ENCODE results near the gene KIAA0232. TPM values are rescaled to one million over a fixed set of nuclear protein-coding genes. Genes with fewer than 3 reads are reported as not detected.

Gene KIAA0232
- total and polyA plus RNA-seq, 7 donors: 8.7 to 79.8 (median 53.3) TPM

DNA sequence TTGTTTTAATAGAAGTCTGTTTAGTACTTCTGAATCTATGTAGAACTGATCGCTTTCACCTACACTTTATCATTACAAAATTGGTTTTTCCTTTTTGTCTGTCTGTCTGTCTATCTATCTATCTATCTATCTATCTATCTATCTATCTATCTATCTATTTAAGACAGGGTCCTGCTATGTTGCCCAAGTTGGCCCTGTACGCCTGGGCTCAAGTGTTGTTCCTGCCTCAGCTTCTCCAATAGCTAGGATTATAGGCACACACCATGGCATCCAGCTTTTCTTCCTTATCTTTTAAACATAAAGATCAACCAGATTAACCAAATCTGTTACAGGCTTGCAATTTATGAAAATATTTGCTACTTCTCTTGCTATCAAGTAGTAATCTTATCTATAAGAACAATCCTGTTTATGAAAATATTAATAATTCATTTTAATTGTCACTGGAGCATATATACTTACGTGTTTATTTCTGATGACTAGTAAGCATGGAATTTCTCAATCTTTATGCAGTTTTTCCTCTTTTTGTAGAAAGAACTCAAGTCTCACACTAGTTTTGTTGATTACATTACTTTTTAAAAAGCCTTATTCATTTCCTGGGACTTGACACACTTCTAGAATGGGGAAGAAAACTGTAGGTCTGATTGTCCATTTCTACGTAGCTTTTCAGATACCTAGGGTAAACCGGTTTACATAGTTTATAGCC lies 24.5 kb downstream of the KIAA0232 start:
- DNase-seq (no peak), ATAC-seq (no peak)
- WGBS, 3 donors: 60 to 75% (median 66%) methylated on average over 5 of the region's 5 CpGs
- H3K27ac ChIP-seq: peak overlapping the region; percentile 82
- no peaks in the 10 kb centered on the region for H3K36me3 ChIP-seq (ENCODE audit: insufficient read depth in 1 of 2, low read depth in 1 of 2)
- H3K4me1 ChIP-seq: peaks cover 86% of the 10 kb centered on the region
- TF ChIP-seq, protein P1, sequence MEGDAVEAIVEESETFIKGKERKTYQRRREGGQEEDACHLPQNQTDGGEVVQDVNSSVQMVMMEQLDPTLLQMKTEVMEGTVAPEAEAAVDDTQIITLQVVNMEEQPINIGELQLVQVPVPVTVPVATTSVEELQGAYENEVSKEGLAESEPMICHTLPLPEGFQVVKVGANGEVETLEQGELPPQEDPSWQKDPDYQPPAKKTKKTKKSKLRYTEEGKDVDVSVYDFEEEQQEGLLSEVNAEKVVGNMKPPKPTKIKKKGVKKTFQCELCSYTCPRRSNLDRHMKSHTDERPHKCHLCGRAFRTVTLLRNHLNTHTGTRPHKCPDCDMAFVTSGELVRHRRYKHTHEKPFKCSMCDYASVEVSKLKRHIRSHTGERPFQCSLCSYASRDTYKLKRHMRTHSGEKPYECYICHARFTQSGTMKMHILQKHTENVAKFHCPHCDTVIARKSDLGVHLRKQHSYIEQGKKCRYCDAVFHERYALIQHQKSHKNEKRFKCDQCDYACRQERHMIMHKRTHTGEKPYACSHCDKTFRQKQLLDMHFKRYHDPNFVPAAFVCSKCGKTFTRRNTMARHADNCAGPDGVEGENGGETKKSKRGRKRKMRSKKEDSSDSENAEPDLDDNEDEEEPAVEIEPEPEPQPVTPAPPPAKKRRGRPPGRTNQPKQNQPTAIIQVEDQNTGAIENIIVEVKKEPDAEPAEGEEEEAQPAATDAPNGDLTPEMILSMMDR (IDR thresholded peaks at IDR 0.05): no peak
- intact Hi-C loops (cut with DNase I): no loop called here
- no peaks in the 10 kb centered on the region for H3K27me3 ChIP-seq (ENCODE audit: insufficient read depth in 3 of 3, low read length in 2 of 3)
- peak overlapping the region; percentile 17 for H3K4me3 ChIP-seq
- no peaks in the 10 kb centered on the region for H3K9me3 ChIP-seq

DNA sequence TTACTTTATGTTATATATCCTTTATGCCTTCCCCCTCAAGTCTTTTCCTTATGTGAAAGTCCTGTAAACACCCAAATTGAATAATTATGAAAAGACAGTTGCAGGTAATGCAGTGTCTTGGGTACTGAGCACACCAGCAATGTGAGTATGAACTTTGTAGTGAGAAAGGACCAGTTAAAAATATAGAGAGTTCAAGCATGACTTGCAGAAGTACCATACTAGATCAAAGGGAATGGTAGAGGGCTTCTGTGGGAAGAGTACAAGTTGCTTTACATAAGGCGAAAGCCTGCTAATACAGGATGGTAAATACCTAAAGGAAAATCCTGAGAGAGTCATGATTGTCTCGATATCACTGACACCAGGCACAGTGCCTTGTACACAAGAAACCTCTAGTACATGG lies 25.7 kb downstream of the KIAA0232 start:
- Histone ChIP-seq H3K9me3 (no peaks in the 10 kb centered on the region), H3K36me3 (ENCODE audit: insufficient read depth in 1 of 2, low read depth in 1 of 2) (no peaks in the 10 kb centered on the region), H3K27me3 (ENCODE audit: insufficient read depth in 3 of 3, low read length in 2 of 3) (no peaks in the 10 kb centered on the region), H3K27ac (peak overlapping the region; percentile 82), H3K4me1 (peaks cover 85% of the 10 kb centered on the region), H3K4me3 (no peak overlapping the region)
- TF ChIP-seq, protein P1 (IDR thresholded peaks at IDR 0.05): no peak
- WGBS, 3 donors: 66 to 88% (median 71%) methylated on average over 2 of the region's 2 CpGs
- intact Hi-C loops (cut with DNase I): no loop called here
- peak in 2 of 4 donors; percentile 22 to 24 for ATAC-seq
- no peak for DNase-seq

DNA sequence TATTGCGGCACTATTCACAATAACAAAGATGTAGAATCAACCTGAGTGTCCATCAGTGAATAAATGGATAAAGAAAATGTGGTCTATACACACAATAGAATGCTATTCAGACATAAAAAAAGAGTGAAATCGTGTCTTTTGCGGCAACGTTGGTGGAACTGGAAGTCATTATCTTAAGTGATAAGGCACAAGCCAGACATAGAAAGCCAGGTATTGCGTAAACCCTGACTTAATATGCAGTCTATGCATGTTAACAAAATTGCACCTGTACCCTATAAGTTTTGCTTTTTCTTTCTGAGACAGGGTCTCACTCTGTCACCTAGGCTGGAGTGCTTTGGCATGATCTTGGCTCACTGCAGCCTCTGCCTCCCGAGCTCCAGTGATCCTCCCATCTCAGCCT lies 28.6 kb downstream of the KIAA0232 start:
- DNase-seq: no peak
- peaks cover 73% of the 10 kb centered on the region for H3K4me1 ChIP-seq
- no peaks in the 10 kb centered on the region for H3K27me3 ChIP-seq (ENCODE audit: insufficient read depth in 3 of 3, low read length in 2 of 3)
- intact Hi-C loops (cut with DNase I): no loop called here
- no peaks in the 10 kb centered on the region for H3K36me3 ChIP-seq (ENCODE audit: insufficient read depth in 1 of 2, low read depth in 1 of 2)
- H3K4me3 ChIP-seq: no peak overlapping the region
- no peaks in the 10 kb centered on the region for H3K9me3 ChIP-seq
- H3K27ac ChIP-seq: no peak overlapping the region
- TF ChIP-seq, protein P1 (IDR thresholded peaks at IDR 0.05): no peak
- ATAC-seq: no peak
- WGBS, 3 donors: 92 to 96% (median 94%) methylated on average over 6 of the region's 6 CpGs

DNA sequence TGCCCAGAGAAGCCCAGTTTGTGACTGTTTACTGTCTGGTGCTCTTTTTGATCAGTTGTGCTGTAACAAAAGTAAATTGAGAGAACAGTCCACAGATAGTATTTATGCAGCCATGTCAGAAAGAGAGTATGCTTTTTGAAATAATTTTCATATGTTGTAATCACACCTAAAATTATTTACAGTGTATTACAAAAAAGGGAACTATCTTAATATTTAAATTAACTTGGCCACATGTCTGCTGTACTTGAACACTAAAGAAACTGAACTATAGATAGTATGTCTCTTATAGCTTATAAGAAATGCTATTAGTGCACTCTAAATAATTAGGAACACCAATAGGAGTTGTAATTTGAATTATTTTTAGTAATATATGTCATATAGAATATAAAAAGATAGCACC lies 30.2 kb downstream of the KIAA0232 start:
- peaks cover 58% of the 10 kb centered on the region for H3K4me1 ChIP-seq
- H3K9me3 ChIP-seq: no peaks in the 10 kb centered on the region
- H3K36me3 ChIP-seq (ENCODE audit: insufficient read depth in 1 of 2, low read depth in 1 of 2): no peaks in the 10 kb centered on the region
- DNase-seq (no peak), ATAC-seq (no peak)
- H3K4me3 ChIP-seq: no peak overlapping the region
- TF ChIP-seq, protein P1 (IDR thresholded peaks at IDR 0.05): no peak
- intact Hi-C loops (cut with DNase I): no loop called here
- no peaks in the 10 kb centered on the region for H3K27me3 ChIP-seq (ENCODE audit: insufficient read depth in 3 of 3, low read length in 2 of 3)
- H3K27ac ChIP-seq: peak overlapping the region; percentile 2

DNA sequence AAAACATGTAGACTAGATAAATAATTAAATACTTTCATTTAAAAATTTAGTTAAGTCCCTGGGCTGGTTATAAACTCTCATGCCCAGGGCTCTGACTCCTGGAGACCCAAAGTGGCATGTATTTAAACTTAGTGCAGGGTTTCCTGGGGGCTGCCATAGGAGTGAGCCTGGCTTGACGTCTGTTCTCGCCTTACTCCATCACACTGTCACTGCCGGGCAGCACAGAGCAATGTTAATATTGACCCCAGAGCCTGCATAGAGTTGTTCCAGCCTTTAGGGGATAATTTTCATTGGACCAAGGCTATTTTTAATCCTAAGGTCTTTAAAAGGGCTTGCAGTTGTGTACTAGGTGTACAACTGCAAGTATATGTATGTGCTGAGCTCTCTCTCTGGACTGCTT lies 31.2 kb downstream of the KIAA0232 start:
- Histone ChIP-seq H3K36me3 (ENCODE audit: insufficient read depth in 1 of 2, low read depth in 1 of 2) (no peaks in the 10 kb centered on the region), H3K4me3 (no peak overlapping the region), H3K27ac (peak overlapping the region; percentile 2), H3K9me3 (peaks cover 5% of the 10 kb centered on the region), H3K27me3 (ENCODE audit: insufficient read depth in 3 of 3, low read length in 2 of 3) (no peaks in the 10 kb centered on the region), H3K4me1 (peaks cover 48% of the 10 kb centered on the region)
- 52 to 71% (median 65%) methylated on average over 3 of the region's 3 CpGs for WGBS, 3 donors
- no peak for DNase-seq
- ATAC-seq: peak in 3 of 4 donors; percentile 23 to 66 (median 53)
- TF ChIP-seq, protein P1 (IDR thresholded peaks at IDR 0.05): no peak
- intact Hi-C loops (cut with DNase I): no loop called here

Measured in psoas muscle (tissue), 8 donors.